AG20443 (cell line): ENCODE results near the gene KRTAP20-3.

ENCODE experiments used
- DNase-seq: peaks from one replicate; pipeline ENCODE4 v3.0.0; 2012; ENCODE audit warnings: low spot score, mixed read lengths

Gene KRTAP20-3

GRCh38 chr21:30684506-30684905, 41.8 kb downstream of the KRTAP20-3 start:
- no peak for DNase-seq

- no peak for DNase-seq
Measured at GRCh38 chr21:30689822-30690221, 47.2 kb downstream of the KRTAP20-3 start.
